Prostate gland (tissue), 2 donors: ENCODE measurements around the gene RNF167.

Experiments used
- POLR2A ChIP-seq: fragments of 450-650 bp; IDR thresholded peaks from one replicate; pipeline ENCODE4 v1.6.1; 2016; ENCODE audit warnings: antibody characterized with exemption, mild to moderate bottlenecking
- TF ChIP-seq, protein P1 (sequence below), 4 experiments: fragments of 200-600 bp in 2 of 4; fragments of 450-650 bp in 2 of 4; sonication (generic) in 2 of 4; IDR thresholded peaks; 1 replicate in 3 of 4; 2 replicates in 1 of 4; pipeline ENCODE4 v1.5.1; 2016 to 2019; ENCODE audit warnings: antibody characterized with exemption in 4 of 4, mild to moderate bottlenecking in 2 of 4, moderate library complexity in 2 of 4

DNA sequence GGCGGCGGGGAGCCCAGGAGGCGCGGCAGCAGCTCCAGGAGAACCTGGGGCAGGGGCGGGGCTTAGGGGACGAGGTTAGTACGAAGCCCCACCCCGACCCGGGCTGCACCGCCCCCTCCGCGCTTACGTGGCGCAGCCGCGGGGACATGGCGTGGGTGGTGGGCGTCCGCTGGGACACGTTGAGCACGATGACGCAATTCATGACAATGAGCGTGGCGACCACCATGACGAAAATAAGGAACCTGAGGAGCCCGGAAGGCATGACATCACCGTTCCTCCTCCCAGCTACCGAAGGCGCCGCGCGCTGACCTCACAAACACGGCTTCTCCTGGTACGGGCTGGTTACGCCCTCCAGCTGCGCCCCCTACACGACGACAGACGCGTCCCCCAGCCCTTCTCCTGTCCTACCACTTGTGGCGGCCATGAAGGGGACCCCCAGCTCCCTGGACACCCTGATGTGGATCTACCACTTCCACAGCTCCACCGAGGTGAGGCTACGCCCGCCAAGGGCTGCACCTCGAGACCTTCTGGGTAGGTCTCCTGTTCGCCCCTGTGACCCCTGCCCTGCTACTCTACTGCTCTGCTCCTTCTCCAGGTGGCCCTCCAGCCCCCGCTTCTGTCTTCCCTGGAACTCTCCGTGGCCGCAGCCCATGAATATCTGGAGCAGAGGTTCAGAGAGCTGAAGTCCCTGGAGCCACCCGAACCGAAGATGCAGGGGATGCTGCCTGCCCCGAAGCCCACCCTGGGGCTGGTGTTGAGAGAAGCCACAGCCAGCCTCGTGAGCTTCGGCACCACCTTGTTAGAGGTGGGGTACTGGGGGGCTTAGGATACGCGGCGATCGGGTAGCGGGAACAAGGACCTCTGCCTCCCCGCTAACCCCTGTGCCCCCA is 40.5 kb upstream of the RNF167 start, which contains the start of gene C17orf107:
- peak; percentile 55 for TF ChIP-seq POLR2A
- TF ChIP-seq, protein P1, sequence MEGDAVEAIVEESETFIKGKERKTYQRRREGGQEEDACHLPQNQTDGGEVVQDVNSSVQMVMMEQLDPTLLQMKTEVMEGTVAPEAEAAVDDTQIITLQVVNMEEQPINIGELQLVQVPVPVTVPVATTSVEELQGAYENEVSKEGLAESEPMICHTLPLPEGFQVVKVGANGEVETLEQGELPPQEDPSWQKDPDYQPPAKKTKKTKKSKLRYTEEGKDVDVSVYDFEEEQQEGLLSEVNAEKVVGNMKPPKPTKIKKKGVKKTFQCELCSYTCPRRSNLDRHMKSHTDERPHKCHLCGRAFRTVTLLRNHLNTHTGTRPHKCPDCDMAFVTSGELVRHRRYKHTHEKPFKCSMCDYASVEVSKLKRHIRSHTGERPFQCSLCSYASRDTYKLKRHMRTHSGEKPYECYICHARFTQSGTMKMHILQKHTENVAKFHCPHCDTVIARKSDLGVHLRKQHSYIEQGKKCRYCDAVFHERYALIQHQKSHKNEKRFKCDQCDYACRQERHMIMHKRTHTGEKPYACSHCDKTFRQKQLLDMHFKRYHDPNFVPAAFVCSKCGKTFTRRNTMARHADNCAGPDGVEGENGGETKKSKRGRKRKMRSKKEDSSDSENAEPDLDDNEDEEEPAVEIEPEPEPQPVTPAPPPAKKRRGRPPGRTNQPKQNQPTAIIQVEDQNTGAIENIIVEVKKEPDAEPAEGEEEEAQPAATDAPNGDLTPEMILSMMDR (IDR thresholded peaks at IDR 0.05): no peak
